C4-2B (cell line): ENCODE measurements around the gene PARS2.

Experiments
- H3K27ac ChIP-seq: fragments of 450-650 bp; 2 replicates; pipeline ENCODE4 v1.5.1; 2017
- CTCF ChIP-seq: fragments of 450-650 bp; conservative IDR thresholded peaks from 2 replicates; pipeline ENCODE4 v1.5.1; 2017; ENCODE audit warnings: mild to moderate bottlenecking
- ZFX ChIP-seq: fragments of 450-650 bp; IDR thresholded peaks from 2 replicates; pipeline ENCODE4 v1.6.1; 2017

The PARS2 gene

GRCh38 chr1:54743416-54744226 is 20.7 kb downstream of the PARS2 start:
- H3K27ac ChIP-seq = no peak overlapping the region
- no peak for TF ChIP-seq ZFX
- no peak for TF ChIP-seq CTCF

- H3K27ac ChIP-seq = no peak overlapping the region
- no peak for TF ChIP-seq CTCF
- TF ChIP-seq ZFX = no peak
Measured at GRCh38 chr1:54742282-54742681, 22.0 kb downstream of the PARS2 start.

GRCh38 chr1:54741531-54741930 is 22.8 kb downstream of the PARS2 start:
- no peak for TF ChIP-seq ZFX
- TF ChIP-seq CTCF = no peak
- no peak overlapping the region for H3K27ac ChIP-seq

- TF ChIP-seq CTCF = no peak
- TF ChIP-seq ZFX = no peak
- H3K27ac ChIP-seq = no peak overlapping the region
Measured at GRCh38 chr1:54738244-54738643, 26.1 kb downstream of the PARS2 start.

GRCh38 chr1:54736685-54737084 is 27.6 kb downstream of the PARS2 start:
- TF ChIP-seq CTCF (no peak), ZFX (no peak)
- no peak overlapping the region for H3K27ac ChIP-seq

GRCh38 chr1:54728027-54728426 is 36.3 kb downstream of the PARS2 start:
- no peak overlapping the region for H3K27ac ChIP-seq
- TF ChIP-seq CTCF (no peak), ZFX (no peak)

GRCh38 chr1:54724771-54725170 is 39.6 kb downstream of the PARS2 start:
- TF ChIP-seq ZFX (no peak), CTCF (no peak)

More at GRCh38 chr1:54724771-54725170, 39.6 kb downstream of the PARS2 start:
- no peak overlapping the region for H3K27ac ChIP-seq
